Gastrocnemius medialis (tissue), 4 donors: ENCODE results near the gene MATN3. TPM values are rescaled to one million over a fixed set of nuclear protein-coding genes. Genes with fewer than 3 reads are reported as not detected.

Experiments
- ATAC-seq, 2 donors: fragments of 150-250 bp; one replicate each; pipeline ENCODE4 v1.9.1; 2016
- DNase-seq, 2 donors: peaks; one replicate each; pipeline ENCODE4 v3.0.0-alpha.2; 2019
- H3K27ac ChIP-seq, 4 donors: fragments of 200-600 bp; sonication (generic); 1 replicate in 1 of 4; 2 replicates in 3 of 4; pipeline ENCODE4 v1.5.1; 2016 to 2018; ENCODE audit warnings: mild to moderate bottlenecking in 2 of 4, moderate library complexity in 1 of 4
- H3K27me3 ChIP-seq, 3 donors: fragments of 200-600 bp; sonication (generic) in 2 of 3; 1 replicate in 1 of 3; 2 replicates in 2 of 3; pipeline versions ENCODE4 v1.5.1 to v1.6.0; 2016 to 2019; ENCODE audit warnings: mild to moderate bottlenecking in 1 of 3, moderate library complexity in 1 of 3
- H3K36me3 ChIP-seq, 2 donors: fragments of 200-600 bp; sonication (generic) in 1 of 2; one replicate each; pipeline ENCODE4 v1.5.1; 2017 to 2018
- H3K4me1 ChIP-seq, 2 donors: fragments of 200-600 bp; sonication (generic) in 1 of 2; one replicate each; pipeline ENCODE4 v1.5.1; 2016 to 2017; ENCODE audit warnings: mild to moderate bottlenecking in 2 of 2
- H3K4me3 ChIP-seq, 4 donors: fragments of 200-600 bp; sonication (generic) in 3 of 4; 1 replicate in 1 of 4; 2 replicates in 3 of 4; pipeline ENCODE4 v1.5.1; 2016 to 2019; ENCODE audit warnings: mild to moderate bottlenecking in 2 of 4
- H3K9me3 ChIP-seq, 3 donors: fragments of 200-600 bp; sonication (generic) in 2 of 3; 1 replicate in 1 of 3; 2 replicates in 2 of 3; pipeline ENCODE4 v1.5.1; 2016 to 2019
- CTCF ChIP-seq, 5 experiments: fragments of 450-650 bp in 3 of 5; fragments of 200-600 bp in 2 of 5; sonication (generic) in 2 of 5; IDR thresholded peaks in 4 of 5; conservative IDR thresholded peaks in 1 of 5; 1 replicate in 4 of 5; 2 replicates in 1 of 5; pipeline ENCODE4 v1.5.1; 2016 to 2019; ENCODE audit warnings: antibody characterized with exemption in 5 of 5, mild to moderate bottlenecking in 3 of 5, moderate library complexity in 3 of 5
- POLR2A ChIP-seq, 2 donors: fragments of 450-650 bp; IDR thresholded peaks; one replicate each; pipeline ENCODE4 v1.6.1; 2017; ENCODE audit warnings: antibody characterized with exemption in 2 of 2, mild to moderate bottlenecking in 2 of 2, moderate library complexity in 2 of 2
- in situ Hi-C, 4 donors: fragments of 200-750 bp; cut with MboI; loops; one replicate each; pipeline versions ENCODE4 v1.15.0 to v1.8.0; 2017; ENCODE audit warnings: low sequenced_read_pairs in 4 of 4
- intact Hi-C: fragments of 100-400 bp; cut with DNase I; formaldehyde crosslinking; loops from one replicate; pipeline ENCODE4 v1.15.1; 2023; ENCODE audit warnings: low total_unique reads
- total RNA-seq, 4 donors: library from RNA; depleted of rRNA; stranded (reverse); fragments of >200 nt; gene quantifications; one replicate each; pipeline versions ENCODE4 v1.1.0 to v1.2.3, GENCODE V29; 2016

MATN3 gene
- total RNA-seq, 4 donors from 2014 or later = 0.26 to 0.35 (median 0.34) TPM; not detected in 1

GRCh38 chr2:19991895-19992294, 20.6 kb downstream of the MATN3 start:
- Histone ChIP-seq H3K9me3 (no peaks in the 10 kb centered on the region), H3K4me1 (peaks cover 11 to 19% of the 10 kb centered on the region in 2 donors), H3K27me3 (peaks cover 0 to 8% (median 0%) of the 10 kb centered on the region in 3 donors), H3K27ac (no peak overlapping the region), H3K4me3 (no peak overlapping the region), H3K36me3 (no peaks in the 10 kb centered on the region)
- intact Hi-C loops (loop anchor here (2.0 to 5.0 kb wide), 2 partner anchors 59 to 90 kb away; partner anchors contain the start of genes LAPTM4A and TTC32), in situ Hi-C loops (no loop called here)
- TF ChIP-seq CTCF (IDR thresholded peaks at IDR 0.05 in 4 of 5, conservative IDR thresholded peaks at IDR 0.05 in 1 of 5) = no peak
- no peak for TF ChIP-seq POLR2A (IDR thresholded peaks at IDR 0.05)
- ATAC-seq (no peak), DNase-seq (no peak)

- in situ Hi-C loops (no loop called here), intact Hi-C loops (loop anchor here (2.0 to 5.0 kb wide), 2 partner anchors 60 to 88 kb away; partner anchors contain the start of genes LAPTM4A and TTC32)
- Histone ChIP-seq H3K4me3 (peak overlapping the region; percentile 71 to 91 (median 88)), H3K27ac (peak overlapping the region; percentile 64 to 72 (median 68)), H3K36me3 (no peaks in the 10 kb centered on the region), H3K4me1 (peaks cover 11 to 19% of the 10 kb centered on the region in 2 donors), H3K9me3 (no peaks in the 10 kb centered on the region), H3K27me3 (peaks cover 0 to 8% (median 0%) of the 10 kb centered on the region in 3 donors)
- no peak for DNase-seq
- ATAC-seq = no peak
- no peak for TF ChIP-seq POLR2A (IDR thresholded peaks at IDR 0.05)
- TF ChIP-seq CTCF (IDR thresholded peaks at IDR 0.05 in 4 of 5, conservative IDR thresholded peaks at IDR 0.05 in 1 of 5) = no peak
These were observed 22.1 kb downstream of the MATN3 start for GRCh38 chr2:19990416-19990728.

GRCh38 chr2:19989667-19990415, 22.6 kb downstream of the MATN3 start, which contains the start of gene WDR35:
TSS of gene WDR35 (minus strand) at chr2:19990105. CDS start at chr2:19990015, 90 bp downstream.
- intact Hi-C loops (loop anchor here (2.0 to 5.0 kb wide), 2 partner anchors 61 to 88 kb away; partner anchors contain the start of genes LAPTM4A and TTC32), in situ Hi-C loops (no loop called here)
- peaks cover 0 to 8% (median 0%) of the 10 kb centered on the region in 3 donors for H3K27me3 ChIP-seq
- no peaks in the 10 kb centered on the region for H3K9me3 ChIP-seq
- H3K4me3 ChIP-seq = peak within 1 kb of the TSS; percentile 71 to 91 (median 88)
- TF ChIP-seq CTCF (IDR thresholded peaks at IDR 0.05 in 4 of 5, conservative IDR thresholded peaks at IDR 0.05 in 1 of 5) = no peak
- TF ChIP-seq POLR2A (IDR thresholded peaks at IDR 0.05) = peak; percentile 14 to 50
- ATAC-seq (peak; percentile 96), DNase-seq (peak; percentile 74 to 83)
- H3K27ac ChIP-seq = peak within 1 kb of the TSS; percentile 64 to 72 (median 68)
- peaks cover 11 to 19% of the 10 kb centered on the region in 2 donors for H3K4me1 ChIP-seq
- H3K36me3 ChIP-seq = no peaks in the 10 kb centered on the region

GRCh38 chr2:19989342-19989666, 23.2 kb downstream of the MATN3 start:
- in situ Hi-C loops (no loop called here), intact Hi-C loops (no loop called here)
- ATAC-seq = peak in 1 of 2 donors; percentile 14
- no peak for DNase-seq
- Histone ChIP-seq H3K9me3 (no peaks in the 10 kb centered on the region), H3K4me1 (peaks cover 11 to 19% of the 10 kb centered on the region in 2 donors), H3K27ac (peak overlapping the region; percentile 64 to 72 (median 68)), H3K36me3 (no peaks in the 10 kb centered on the region), H3K27me3 (peaks cover 0 to 8% (median 0%) of the 10 kb centered on the region in 3 donors), H3K4me3 (peak overlapping the region; percentile 71 to 91 (median 88))
- TF ChIP-seq CTCF (IDR thresholded peaks at IDR 0.05 in 4 of 5, conservative IDR thresholded peaks at IDR 0.05 in 1 of 5) (no peak), POLR2A (IDR thresholded peaks at IDR 0.05) (no peak)
